GM21515 (cell line): ENCODE measurements around the gene GPR18.
A peak's percentile ranks its signal among the peaks of the same experiment; 100 is the strongest.
"Not testable (repeated sequence)": the region's sequence is repeated elsewhere in the genome, so short reads cannot be mapped to it uniquely, and the experiment has no call there.

Experiments
- ATAC-seq: cut with Tn5 transposase; IDR thresholded peaks from one replicate; pipeline ENCODE4 v1.9.1; 2021; ENCODE audit not compliant: unreplicated experiment

Gene GPR18

DNA sequence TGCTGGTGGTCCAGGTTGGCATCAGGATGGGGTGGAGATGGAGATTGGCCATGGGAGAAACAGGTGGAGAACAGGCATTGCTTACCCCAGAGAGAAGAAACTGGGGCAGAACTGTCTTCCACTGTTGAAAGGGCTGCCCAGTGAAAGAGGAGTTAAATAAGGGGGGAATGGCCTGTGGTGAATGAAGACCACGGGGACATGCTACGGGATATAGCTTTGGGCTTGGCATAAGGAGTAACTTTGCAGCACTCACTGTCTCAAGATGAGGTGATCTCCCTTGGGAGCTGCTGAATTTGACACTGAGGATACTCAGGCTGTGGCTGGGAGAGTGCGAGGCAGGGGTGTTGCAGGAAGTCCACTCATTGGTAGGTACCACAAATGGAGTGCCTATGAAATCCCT is 10.6 kb upstream of the GPR18 start:
- no peak for ATAC-seq

DNA sequence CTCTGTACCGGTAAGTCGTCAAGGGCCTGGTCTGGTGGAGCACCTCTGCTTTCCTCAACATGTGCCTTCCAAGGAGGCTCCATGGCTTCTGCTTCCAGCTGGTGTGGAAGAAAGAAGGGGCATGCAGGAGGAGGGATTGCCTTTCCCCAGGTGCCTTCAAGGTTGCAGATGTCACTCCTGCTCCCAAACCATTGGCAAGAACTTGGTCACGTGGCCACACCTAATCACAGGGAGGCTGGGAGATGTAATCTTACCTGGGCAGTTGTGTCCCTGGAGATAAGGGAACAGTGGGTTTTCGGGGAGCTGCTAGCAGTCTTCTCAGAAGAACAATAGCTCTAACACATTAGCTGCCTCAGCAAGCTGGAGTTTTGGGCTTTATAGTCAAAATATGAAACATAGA is 9.7 kb upstream of the GPR18 start:
- no peak for ATAC-seq

DNA sequence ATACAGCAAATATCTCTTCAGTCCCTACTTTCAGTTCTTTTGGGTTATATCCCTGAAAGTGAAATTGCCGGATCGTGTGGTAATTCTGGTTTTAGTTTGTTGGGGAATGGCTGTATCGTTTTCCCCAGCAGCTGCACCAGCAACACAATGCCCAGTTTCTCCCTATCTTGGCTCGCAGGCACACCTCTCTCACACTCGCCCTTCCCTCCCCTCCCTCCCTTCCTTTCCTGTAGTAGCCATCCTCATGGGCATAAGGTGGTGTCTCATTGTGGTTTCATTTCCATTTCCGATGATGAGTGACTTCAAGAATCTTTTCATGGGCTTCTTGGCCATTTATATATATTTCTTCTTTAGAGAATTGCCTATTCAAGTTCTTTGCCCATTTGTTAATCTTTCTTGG is 8.6 kb upstream of the GPR18 start:
- ATAC-seq, result no peak

- no peak for ATAC-seq
Measured at GRCh38 chr13:99265821-99266426, 7.7 kb upstream of the GPR18 start.

- ATAC-seq, result no peak
Measured at GRCh38 chr13:99265162-99265800, 7.1 kb upstream of the GPR18 start.

DNA sequence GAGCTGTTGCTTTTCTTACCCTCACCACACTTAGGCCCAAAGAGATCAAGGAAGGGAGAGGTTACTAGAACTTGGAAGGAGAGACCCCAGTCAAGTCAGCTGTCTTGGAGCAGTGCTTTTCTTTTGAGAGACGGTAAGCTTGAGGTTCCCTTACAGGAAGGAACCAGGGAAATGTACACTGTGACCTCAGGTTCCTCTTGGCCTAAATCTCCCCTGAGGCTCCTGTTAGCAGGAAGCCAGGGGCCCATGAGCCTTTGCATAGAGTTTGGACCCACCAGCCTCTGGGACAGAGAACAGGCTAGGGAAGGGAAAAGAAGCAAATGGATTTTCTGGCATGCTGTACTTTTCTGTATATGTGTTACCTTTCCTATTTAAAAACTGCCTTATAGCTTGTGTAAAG is 5.9 kb upstream of the GPR18 start:
- no peak for ATAC-seq

DNA sequence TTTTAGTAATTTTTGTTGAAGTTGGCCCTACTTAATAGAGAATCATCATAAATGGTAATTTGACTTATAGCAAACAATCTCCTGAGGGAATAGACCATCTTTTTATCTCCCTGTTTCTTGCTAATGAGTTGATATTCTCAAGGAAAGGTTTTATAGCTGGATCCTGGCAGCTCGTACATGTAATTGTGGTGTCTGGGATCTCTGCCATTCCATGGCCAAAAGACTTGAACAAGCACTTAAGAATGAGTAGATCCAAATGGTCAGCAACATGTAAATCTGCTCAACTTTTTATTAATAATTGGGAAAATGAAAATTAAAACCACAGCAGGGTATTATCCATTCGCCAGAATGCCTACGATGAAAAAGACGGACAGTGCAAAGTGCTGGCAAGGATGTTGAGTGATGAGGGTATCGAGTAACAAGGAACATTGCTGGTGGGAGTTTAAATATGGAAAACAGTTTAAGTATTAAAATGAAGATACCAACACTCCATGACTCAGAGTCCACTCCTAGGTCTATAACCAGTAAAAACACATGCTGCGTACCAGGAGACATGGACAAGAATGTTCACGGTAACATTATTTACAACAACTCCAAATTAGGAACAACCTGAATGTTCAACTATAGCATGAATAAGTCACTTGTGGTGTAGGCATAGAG is 5.1 kb upstream of the GPR18 start:
- no peak for ATAC-seq

DNA sequence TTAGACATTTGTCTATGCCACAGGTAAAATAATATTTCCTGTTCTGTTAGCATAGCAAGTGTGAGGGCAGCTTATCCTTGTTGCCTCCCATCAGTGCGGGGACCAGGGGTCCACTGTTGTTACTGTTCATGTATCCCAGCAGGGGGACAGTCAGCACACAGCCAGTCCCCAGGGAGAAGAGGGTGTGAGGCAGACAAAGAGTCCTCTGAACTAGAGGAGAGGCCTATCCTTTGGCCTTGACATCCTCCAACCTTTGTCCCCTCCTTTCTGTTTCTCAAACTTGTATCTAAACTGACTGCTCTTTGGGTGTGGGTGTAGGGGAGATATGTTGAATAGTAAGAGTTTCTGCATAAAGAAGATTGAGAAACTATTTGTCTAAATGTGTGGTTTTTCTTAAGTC is 2.9 kb upstream of the GPR18 start:
- ATAC-seq, result no peak

GRCh38 chr13:99260216-99260615 is 2.0 kb upstream of the GPR18 start:
- ATAC-seq, result no peak

GRCh38 chr13:99258946-99259345 is 767 bp upstream of the GPR18 start:
- ATAC-seq, result peak; percentile 57

DNA sequence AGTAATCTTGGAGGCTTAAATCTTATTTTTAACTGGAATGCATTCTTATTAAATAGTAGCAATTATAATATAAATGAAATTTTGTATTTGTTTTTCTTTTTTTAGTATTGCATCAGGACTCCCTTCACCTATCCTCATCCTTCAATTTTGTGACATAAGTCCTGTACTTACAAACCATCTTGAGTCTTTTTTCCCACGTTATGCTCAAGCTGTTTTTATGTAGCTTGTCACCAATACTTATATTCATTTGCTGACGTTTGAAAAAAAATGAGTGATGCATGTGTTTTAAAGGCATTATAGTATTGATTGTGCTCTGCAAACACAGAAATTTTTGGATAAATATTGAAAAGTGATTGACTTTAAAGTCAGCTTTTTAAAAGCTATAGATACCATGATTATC is 888 bp downstream of the GPR18 start:
- ATAC-seq, result no peak

- ATAC-seq, result no peak
Measured at GRCh38 chr13:99256709-99257108, 1.5 kb downstream of the GPR18 start.

GRCh38 chr13:99256283-99256682 is 1.9 kb downstream of the GPR18 start:
- no peak for ATAC-seq

DNA sequence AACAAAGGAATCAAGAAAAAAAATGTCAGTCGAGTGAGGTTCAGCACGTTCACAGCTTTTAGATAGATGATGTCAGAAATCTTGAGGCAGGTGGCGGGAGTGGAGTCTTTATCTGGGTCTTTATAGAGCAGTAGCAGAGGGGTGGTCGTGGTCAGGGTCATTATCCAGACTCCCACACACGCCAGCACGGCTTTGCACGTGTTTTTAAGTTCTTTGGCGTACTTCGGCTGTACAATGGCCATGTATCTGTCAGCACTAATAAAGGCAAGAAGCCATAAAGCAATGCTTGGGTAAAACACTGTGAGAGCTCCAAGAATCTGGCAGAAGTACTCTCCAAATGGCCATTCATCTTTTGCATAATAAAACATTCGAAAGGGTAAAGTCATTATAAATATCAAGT is 2.9 kb downstream of the GPR18 start:
- ATAC-seq, result no peak

- no peak for ATAC-seq
Measured at GRCh38 chr13:99254830-99255229, 3.3 kb downstream of the GPR18 start.

GRCh38 chr13:99251921-99252320 is 6.3 kb downstream of the GPR18 start:
- no peak for ATAC-seq

- ATAC-seq, result no peak
Measured at GRCh38 chr13:99250982-99251825, 7.0 kb downstream of the GPR18 start.

DNA sequence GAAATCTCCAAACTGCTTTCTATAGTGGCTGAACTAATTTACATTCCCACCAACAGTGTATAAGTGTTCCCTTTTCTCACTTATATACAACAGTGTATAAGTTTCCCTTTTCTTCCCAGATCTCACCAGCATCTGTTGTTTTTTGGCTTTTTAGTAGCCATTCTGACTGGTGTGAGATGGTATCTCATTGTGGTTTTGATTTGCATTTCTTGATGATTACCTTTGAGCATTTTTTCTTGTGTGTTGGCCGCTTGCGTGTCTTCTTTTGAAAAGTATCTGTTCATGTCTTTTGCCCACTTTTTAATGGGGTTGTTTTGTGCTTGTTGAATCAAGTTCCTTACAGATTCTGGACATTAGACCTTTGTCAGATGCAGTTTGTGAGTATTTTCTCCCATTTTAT is 8.6 kb downstream of the GPR18 start:
- ATAC-seq, result not testable (repeated sequence)

DNA sequence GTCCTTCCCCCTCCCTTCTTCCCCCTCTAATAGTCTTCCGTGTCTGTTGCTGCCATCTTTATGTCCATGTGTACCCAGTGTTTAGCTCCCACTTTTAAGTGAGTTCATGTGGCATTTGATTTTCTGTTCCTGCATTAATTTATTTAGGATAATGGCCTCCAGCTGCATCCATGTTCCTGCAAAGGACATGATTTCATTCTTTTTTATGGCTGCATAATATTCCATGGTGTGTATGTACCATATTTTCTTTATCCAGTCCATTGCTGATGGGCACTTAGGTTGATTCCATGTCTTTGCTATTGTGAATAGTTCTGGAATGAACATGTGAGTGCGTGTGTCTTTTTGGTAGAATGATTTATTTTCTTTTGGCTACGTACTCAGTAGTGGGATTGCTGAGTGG is 9.0 kb downstream of the GPR18 start:
- ATAC-seq, result not testable (repeated sequence)

GRCh38 chr13:99246100-99246499 is 12.1 kb downstream of the GPR18 start:
- no peak for ATAC-seq

GRCh38 chr13:99237981-99238662 is 20.1 kb downstream of the GPR18 start:
- ATAC-seq, result peak; percentile 59
